NK-92 (cell line): ENCODE data around the gene PRDM15.

Experiments
- DNase-seq: peaks from one replicate; lab custom pipeline; 2025; ENCODE audit not compliant: unreplicated experiment; lab: John Stamatoyannopoulos, UW

PRDM15 gene

GRCh38 chr21:41864311-41865001, 14.7 kb downstream of the PRDM15 start:
- no peak for DNase-seq

DNA sequence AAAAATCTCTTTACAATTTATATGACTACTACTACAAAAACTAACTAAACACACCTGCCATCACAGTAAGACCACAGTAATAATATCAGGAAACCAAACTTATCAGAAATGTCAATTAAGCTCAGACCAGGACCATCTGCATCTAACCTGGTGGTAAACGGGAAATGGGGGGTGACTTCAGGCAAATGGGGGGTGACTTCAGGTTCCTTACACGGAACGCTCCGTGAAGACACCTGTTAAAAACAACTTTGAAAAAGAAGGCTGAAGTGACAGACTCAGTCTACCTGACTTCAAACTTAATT, 15.8 kb downstream of the PRDM15 start:
- no peak for DNase-seq

- no peak for DNase-seq
Measured at GRCh38 chr21:41861987-41862386, 17.2 kb downstream of the PRDM15 start.

DNA sequence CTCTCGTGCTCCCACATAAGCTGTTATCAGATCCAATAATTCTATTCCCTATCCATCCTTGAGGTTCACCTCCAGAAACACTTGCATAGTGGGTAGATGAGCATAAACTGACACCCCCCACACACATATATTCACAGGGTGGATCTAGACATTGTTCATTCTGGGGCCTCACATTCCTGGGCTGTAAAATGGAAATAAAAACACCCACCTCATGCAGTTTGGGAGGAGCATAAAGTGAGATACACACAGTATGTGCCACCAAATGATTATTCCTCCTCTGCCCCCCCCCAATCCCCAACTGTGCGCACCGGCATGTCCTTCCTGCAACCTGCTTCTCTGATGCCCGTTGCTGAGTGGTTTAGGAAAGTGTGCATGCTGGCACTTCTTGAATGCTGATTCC, 17.9 kb downstream of the PRDM15 start:
- DNase-seq: no peak

DNA sequence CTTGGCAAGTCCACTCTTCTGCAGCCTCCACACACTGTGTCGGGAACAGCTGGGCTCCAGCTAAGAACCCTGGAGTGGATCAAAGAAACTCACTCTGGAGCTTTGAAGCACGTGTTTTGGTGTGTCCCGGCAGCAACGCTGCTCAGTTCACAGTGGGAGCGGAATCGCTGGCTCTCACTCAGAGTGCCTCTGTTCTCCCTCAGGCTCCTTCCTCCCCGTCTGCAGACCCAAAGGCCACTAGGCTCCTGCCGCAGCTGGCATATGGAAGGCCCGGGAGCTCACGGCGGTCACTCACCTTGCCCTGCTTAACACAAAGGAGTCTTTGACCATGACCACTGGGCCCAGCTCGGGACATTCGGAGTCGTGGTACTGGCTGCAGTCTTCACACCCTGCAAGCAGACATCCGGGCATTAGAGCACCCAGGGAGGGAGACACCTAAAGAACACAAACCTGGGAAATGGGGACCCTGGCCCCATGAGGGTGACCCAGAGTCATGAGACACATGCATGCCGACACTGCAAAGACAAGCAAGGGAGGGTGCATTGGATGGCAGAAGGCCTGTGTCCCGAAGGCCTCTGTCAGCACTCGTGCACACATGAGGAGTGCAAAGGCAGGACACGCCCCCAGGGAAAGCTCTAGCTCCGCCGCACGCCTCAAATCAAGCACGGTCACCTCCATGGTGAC, 19.7 kb downstream of the PRDM15 start:
- DNase-seq: no peak

- DNase-seq: no peak
Measured at GRCh38 chr21:41858466-41859296, 20.5 kb downstream of the PRDM15 start.

DNA sequence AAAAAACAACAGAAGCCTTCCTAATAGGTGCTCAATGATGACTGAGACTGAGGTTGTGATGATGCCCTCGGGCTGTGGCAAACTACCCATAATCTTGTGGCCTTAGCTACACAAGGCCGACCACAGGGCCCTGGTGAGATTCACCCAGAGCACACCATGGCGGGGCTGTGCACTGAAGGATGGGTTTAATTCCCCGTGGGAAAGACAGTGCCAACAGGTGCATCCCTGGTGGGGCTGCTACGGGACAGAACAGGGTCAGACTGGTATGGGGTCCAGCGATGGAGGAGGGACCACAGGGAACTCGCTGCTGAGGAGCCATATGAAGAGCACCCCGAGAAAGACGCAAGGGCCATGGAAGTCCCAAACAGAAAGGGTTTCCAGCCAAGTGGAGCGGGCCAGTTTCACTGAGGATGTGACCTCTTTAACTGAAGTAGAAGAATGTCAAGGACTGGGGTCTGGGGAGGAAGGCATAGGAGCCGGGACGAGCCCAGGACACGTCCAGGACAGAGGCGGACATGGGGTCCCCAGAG, 21.3 kb downstream of the PRDM15 start:
- no peak for DNase-seq

DNA sequence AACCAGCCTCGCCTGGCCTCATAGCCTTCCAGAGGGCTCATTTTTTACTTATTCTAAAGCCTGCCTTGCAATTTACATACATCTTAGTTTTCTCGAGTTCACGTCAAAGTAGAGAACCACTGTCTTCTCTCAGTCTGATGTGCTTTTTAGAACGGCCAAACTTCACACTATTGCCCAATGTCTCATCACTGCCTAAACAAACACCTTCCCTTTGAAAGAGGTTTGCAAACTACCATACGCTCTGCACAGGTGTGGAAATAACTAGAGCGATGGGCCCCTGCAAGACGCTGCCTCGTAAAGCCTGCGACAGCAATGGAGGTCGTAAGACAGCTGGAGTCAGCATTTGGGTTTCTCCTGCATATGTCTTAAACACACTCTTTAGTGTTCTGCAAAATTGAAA, 22.6 kb downstream of the PRDM15 start:
- no peak for DNase-seq

DNA sequence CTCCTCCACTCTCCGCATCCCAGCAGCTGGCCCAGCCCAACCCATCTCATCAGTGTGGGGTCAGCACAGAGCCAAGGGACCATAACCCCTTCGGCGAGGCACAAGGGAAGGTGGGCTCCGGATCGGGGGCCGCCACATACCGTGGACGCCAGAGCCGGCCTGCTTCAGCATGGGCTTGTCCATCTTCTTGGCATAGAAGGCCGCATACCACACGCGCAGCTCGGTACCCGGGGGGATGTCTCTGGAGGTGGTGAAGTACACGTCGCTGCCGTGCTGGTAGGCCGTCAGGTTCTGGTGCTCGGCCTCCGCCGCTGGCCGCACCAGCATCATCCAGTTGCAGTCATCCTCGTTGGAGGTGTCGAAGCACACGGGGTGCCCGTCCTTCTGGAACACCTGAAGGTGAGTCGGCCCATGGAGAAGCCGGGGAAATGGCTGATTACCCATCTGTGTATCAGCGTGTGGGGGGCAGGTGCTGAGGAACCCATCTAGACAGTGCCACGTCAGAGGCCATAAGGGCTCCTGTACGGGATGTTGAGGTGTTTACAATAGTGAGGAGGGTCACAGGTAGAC, 24.6 kb downstream of the PRDM15 start:
- no peak for DNase-seq

DNA sequence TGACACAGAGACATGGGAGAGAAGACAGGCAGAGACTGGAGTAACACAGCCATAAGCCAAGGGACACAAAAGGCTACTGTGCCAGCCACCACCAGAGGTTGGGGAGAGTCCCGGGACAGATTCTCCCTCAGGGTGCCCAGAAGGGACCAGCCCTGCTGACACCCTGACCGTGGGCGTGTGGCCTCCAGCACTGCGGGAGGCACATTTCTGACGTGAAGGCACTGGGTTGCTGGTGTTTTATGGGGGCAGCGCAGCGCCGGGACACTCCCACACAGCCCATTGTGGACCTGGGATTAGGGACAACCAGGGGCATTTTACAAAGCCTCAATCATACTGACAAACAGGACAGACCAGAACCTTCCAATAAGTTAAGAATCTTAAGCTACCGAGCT, 26.2 kb downstream of the PRDM15 start:
- DNase-seq: no peak

GRCh38 chr21:41852151-41852928, 26.8 kb downstream of the PRDM15 start:
- DNase-seq: no peak

GRCh38 chr21:41851090-41851790, 27.9 kb downstream of the PRDM15 start:
- no peak for DNase-seq

DNA sequence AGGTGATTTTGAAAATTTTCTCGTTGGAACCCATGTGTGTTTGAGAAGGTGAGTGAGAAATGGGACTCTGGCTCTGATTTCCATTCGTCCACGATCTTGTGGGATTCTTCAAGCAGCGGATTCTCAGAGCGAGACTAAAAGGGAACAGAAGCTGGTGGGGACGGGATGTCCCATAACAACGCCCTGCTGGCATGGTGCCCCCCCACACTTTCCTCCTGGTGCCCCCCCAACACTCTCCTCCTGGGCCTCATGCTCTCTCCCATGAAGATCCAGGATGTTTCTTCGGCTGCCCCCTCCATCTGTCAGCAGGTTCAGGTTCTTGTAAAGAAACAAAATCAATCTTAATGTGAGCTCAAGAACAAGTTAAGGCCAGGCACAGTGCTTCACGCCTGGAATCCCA, 29.1 kb downstream of the PRDM15 start:
- DNase-seq: no peak

DNA sequence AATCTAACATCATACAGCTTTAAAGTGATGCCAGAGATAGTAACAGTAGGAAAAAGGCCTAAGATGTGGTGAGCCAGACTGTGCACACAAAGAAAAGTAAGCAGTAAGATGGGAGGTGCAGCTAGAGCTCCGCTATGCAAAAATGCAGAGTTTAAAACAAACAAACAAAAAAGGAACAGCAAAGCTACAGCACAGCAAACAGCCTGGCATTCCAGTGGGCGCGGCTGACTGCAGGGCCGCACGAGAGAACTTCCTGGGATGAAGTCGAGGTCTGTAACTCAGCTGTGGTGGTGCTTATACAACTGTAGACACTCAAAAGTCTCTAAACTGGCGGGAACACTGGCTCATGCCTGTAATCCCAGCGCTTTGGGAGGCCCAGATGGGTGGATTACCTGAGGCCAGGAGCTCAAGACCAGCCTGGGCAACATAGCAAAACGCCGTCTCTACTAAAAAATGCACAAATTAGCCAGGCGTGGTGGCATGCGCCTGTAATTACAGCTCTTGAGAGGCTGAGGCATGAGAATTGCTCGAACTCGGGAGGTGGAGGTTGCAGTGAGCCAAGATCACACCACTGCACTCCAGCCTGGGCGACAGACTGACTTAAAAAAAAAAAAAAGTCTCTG, 30.1 kb downstream of the PRDM15 start:
- DNase-seq: no peak

DNA sequence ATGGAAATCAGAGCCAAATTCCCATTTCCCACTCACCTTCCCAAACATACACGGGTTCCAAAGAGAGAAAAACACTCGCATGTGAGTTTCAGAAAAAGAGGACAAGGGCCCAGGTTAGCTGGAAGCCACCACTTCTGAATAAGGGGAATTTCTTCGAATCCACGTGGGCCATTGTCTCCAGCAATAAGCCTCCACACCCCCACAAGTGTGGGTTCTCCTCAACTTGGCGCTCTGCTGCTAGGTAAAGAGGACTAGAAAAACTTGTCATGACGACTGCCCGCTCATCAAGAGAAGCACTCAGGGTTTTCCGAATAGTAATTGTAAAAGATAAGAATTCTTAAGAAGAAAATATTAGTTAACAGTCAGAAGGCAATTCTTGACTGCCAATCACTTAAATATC, 30.6 kb downstream of the PRDM15 start:
- DNase-seq: no peak

GRCh38 chr21:41847066-41847804, 31.9 kb downstream of the PRDM15 start:
- DNase-seq: no peak

- DNase-seq: no peak
Measured at GRCh38 chr21:41846536-41846935, 32.6 kb downstream of the PRDM15 start.

DNA sequence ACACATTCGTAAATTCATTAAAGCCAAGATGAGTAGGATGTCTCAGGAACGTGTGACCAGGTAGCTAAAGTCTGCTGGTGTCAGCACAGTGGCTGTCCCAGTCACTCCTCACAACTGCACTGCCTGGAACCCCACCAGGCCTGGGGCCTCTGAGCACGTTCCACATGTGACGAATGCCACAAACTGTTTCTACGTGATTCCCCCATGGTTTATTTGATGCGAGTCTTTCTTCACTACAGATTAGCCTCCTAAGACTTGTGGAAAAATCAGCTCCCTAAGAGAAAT, 33.2 kb downstream of the PRDM15 start:
- DNase-seq: no peak

GRCh38 chr21:41845310-41846032, 33.7 kb downstream of the PRDM15 start:
- DNase-seq: no peak
